Astrocyte of the cerebellum (primary cell): Measurements from ENCODE around the gene B3GNT9.

Experiments used
- DNase-seq: peaks from one replicate; pipeline ENCODE4 v3.0.0-alpha.2; 2011; ENCODE audit warnings: low read depth
- H3K4me3 ChIP-seq: 2 replicates; pipeline ENCODE4 v1.5.1; 2011; ENCODE audit warnings: mild to moderate bottlenecking, low read depth, low read length, moderate library complexity
- CTCF ChIP-seq: IDR thresholded peaks from 2 replicates; pipeline ENCODE4 v1.5.1; 2012; ENCODE audit warnings: low read length, low read depth, moderate library complexity, mild to moderate bottlenecking; ENCODE audit errors: missing control alignments
- in situ Hi-C: cut with HindIII; loops from 2 replicates; pipeline ENCODE4 v1.10.0; 2017; ENCODE audit warnings: low sequenced_read_pairs

Gene B3GNT9

GRCh38 chr16:67101311-67102082, 49.3 kb downstream of the B3GNT9 start:
- TF ChIP-seq CTCF: no peak
- DNase-seq: peak; percentile 11
- no peak overlapping the region for H3K4me3 ChIP-seq
- in situ Hi-C loops: loop anchor here (5.0 kb wide), 2 partner anchors 69 to 164 kb away; partner anchors contain the start of gene CES2

DNA sequence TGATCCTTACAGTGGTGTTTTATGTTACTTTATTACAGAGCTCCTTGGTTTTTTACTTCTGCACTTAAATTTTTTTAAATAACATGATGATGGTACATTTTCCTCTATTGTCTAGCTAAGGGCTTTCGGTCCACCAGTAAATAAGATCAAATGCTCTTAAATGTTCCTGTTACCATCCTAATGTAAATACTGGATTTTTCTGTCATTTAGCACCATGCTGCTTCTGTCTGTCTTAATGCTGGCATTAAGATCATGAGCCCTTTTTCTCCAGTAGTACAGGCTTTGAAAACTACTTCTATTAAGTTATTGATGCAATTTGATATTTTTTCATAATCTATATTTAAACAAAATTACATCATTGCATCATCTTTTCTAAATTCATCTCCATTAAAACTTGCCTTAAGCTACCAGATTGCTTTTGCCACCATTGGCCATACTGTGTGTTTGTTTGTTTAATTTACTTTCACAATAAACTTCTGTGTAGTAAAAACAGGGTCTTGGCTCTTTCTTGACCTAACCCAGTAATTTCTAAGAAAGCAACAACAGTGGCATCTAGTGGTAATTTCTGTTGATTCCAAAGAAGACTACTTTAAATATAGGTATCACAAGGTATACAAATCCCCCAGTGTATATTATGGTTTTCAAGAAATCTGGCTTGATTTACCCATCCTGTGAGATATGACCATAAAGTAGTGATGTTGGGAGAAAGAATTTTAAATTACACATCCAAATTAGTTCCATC, 50.1 kb downstream of the B3GNT9 start:
- H3K4me3 ChIP-seq: no peak overlapping the region
- TF ChIP-seq CTCF: no peak
- DNase-seq: peak; percentile 31
- in situ Hi-C loops: loop anchor here (5.0 kb wide), 2 partner anchors 68 to 163 kb away; partner anchors contain the start of gene CES2

- DNase-seq: no peak
- TF ChIP-seq CTCF: no peak
- in situ Hi-C loops: no loop called here
- H3K4me3 ChIP-seq: no peak overlapping the region
Observed at GRCh38 chr16:67098599-67098998, 52.2 kb downstream of the B3GNT9 start.
